HG03342 (cell line): ENCODE data around the gene SEPHS1.
A peak's percentile ranks its signal among the peaks of the same experiment; 100 is the strongest.

Source experiments
- ATAC-seq: cut with Tn5 transposase; IDR thresholded peaks from one replicate; pipeline ENCODE4 v1.9.1; 2021; ENCODE audit warnings: mild to moderate bottlenecking, moderate library complexity; ENCODE audit not compliant: unreplicated experiment

SEPHS1 gene

DNA sequence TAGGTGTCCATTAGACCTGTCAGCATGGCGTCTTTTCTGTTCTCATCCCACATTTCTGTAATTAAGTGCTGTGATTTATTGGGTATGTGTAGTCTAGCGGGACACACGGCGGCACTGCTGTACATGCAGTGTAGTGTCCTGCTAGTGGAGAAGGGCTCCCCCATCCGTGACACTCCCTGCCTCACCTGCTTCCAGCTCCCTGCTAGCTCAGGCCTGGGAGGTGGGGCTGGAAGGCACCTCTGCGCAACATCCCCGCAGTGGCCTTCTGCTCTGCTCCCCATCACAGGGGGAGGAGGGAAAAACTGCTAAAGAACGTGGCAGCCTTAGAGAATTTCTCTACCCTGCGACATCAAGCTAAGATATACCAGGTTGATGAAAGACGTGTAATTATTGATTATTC lies 19.5 kb downstream of the SEPHS1 start:
- ATAC-seq: no peak

DNA sequence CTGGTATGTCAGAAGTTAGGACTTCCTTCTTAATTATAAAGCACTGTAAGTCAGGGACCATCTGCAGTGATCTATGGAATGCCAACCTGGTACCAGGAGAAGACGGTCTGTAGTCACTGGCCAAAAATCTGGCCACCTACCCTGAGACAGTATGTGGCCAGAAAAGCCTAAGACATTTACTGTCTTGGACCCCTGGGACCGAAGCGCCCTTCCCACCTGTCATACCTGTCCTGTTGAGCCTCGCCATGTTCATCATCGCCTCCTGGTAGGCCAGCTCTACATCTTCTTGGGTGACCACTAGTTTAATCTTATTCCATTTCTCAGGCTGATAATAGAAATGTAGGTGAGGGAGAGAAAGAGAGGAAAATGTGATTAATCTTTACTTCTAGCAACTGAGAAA lies 20.0 kb downstream of the SEPHS1 start:
- no peak for ATAC-seq

DNA sequence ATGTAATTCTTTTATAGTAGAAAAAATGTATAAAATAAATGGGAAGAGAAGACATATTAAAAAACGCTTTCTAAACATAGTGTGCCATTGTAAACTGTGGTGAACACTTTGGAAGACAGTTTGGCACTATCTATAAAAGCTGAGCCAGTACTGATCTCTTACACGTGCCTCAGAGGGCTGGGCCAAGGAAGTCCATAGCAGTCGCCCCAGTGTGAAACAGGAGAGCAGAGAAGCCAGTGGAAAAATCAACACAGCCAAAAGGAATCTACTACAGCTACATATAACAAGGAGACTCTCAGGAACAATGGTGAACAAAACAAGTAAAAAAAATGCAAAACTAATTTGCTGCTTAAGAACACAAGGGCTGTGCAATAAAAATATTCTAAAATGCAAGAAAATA lies 20.6 kb downstream of the SEPHS1 start:
- ATAC-seq: no peak

DNA sequence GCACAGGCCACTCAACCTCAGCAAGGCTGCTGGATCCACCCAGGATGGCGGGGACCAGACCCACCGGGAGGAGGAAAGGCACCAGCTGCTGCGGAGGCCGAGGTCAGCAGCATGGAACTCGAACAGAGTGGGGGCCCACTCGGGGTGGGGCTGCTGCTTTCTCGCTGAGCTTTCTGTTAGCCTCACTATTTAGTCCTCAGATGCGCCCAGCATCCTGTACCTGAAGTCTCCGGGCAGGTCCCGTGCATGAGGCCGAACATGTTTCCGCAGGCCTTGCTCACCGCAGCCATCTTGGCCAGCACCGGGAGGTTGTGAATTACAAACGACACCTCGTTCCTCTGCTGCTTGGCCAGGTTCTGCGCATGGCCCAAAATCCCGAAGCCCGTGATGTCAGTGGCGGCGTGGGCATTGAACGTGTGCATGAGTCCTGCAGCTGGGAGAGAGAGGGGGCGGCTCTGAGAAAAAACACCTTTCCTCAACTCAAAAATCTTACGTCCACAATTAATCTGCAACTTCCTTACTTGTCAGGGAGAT lies 25.4 kb downstream of the SEPHS1 start:
- no peak for ATAC-seq

DNA sequence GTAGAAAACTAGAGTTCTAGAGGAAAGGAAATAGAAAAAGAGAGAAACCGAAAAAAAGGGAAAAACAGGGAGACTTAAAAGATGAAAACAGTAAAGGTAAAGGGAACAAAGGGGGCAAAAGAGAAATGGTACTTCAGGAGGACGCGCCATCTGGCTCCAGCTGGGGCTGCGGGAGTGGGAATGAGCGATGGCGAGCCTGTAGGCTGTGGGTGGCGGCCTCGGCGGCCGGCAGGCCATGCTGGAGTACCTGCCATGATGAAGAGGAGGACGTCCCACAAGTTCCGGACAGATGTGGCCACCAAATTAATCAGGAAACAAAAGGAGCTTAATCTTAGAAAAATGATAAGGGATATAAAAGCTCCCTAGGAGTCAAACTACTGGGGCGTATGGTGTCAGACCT lies 26.5 kb downstream of the SEPHS1 start:
- ATAC-seq: no peak

DNA sequence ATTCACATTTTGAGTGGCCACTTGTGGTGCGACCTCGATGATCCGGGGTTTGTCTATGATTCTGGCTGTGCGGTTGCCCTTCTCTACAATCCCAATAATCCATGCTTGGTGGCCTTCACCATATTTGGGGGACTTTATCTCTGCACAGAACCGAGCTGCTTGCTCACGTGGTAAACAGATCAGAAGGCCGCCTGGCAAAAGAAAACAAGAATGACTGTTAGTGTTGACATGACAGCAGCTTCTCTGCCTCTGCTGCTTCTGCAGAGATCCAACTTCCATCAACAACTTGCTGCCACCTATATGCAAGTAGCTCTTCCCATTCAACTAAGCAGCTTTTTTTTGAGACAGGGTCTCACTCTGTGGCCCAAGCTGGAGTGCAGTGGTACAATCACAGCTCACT lies 28.9 kb downstream of the SEPHS1 start:
- ATAC-seq: no peak

DNA sequence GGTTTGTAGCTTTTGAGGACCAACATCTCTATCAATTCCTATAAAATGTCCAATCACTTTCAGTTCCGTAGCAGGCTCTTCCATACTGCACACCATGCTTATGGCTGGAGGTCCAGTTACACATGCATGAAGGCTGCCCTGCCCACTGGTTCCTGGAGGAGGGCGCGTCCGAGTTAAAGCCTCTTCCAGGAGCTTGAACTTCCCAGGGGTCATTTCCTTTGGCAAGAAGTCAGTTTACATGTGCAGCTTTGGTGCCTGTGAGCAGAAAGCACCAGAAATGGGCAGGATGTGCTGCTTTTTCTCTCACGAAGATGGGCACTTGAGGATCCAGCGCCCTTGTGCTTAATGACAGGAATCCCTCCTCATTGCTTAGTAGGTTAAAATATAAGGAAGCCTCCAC lies 30.6 kb downstream of the SEPHS1 start:
- ATAC-seq: no peak

DNA sequence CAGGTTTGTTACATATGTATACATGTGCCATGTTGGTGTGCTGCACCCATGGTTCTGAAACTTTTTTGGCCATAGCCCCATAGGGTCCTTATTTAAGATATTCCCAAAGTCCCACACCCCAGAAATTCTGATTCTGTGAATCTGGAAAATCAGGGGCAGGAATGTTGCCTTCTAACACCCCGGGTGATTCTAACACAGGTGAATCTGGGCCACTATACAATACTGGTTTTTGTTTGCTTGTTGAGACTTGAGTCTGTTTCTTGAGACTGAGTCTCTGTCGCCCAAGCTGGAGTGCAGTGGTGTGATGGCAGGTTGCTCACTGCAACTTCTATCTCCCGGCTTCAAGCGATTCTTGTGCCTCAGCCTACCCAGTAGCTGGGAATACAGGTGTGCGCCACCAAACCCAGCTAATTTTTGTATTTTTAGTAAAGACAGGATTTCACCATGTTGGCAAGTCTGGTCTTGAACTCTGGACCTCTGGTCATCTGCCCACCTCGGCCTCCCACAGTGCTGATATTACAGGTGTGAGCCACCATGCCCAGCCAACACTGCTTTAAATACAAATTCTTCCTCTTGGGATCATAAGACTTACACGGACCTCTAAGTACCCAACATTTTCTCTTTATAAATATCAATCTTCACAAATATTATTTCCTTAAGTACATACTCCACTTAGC lies 31.3 kb downstream of the SEPHS1 start:
- ATAC-seq: no peak

DNA sequence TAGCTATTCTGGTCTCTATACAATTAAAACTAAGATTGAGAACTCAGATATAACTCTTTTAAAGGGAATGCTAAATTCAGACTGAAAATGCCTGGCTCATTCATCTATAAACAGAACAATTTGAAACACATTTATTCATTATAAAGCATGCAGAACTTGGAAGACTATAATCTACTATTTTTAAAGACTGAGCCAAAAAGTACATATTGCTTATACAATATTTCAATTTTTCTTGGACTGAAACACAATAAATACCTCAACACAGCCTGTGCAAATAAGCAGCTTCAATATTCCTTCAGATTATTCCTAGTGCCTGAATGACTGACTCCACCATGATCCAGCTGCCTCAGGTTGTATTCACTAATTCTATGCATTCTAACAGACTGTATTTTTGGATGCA lies 32.7 kb downstream of the SEPHS1 start:
- ATAC-seq: no peak

DNA sequence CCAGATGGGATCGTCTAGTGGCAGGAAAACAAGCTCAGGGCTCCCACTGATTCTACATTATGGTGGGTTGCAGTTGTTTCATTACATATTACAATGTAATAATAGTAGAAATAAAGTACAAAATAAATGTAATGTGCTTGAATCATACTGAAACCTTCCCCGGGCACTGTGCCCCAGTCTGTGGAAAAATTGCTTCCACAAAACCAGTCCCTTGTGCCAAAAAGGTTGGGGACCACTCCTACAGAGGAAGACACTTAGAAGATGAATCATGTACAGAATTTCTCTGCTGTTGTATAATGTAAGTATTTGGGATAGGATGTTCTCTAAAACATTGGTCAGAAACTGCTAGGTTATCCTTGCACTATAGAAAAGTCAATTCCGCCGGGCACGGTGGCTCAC lies 36.9 kb downstream of the SEPHS1 start:
- ATAC-seq: no peak

DNA sequence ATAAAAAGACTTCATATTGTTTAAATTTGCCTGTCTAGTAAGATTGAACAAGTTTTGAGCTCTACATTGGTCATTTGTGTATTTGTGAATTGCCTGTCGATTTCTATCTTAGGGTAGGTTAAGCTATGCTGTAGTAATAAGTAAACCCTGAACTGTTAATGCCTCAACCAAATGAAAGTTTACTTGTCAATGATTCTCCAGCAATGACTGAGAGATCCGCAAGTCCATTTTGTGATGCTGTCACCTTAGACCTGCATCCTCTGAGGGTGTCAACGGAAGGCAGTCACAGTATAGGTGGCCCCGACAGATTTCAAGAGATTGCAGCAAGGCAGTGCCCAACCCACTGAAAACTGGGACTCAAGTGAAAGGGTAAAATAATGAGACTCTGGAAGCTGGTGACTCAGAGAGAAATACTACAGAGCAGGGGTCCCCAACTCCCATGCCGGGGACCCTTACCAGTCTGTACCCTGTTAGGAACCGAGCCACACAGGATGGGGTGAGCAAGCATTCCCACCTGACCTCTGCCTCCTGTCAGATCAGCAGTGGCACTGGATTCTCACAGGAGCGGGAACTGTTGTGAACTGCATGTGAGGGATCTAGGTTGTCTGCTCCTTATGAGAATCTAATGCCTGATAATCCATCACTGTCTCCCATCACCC lies 37.4 kb downstream of the SEPHS1 start:
- ATAC-seq: no peak

DNA sequence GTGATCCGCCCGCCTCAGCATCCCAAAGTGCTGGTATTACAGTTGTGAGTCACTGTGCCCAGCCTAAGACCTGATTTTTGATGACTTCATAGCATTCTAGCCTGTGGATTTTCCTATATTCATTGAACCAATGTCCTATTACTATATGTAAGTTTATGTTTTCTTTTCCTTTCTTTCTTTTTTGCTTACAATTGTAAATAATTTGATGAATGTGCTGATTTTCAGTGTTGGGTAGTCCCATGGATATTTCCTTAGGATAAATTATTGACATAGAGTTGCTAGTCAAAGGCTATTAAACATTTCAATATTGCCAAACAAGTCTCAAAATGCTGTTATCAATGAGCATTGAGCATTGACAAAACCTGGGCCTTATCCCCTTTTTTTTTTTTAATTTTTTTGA lies 38.3 kb downstream of the SEPHS1 start:
- ATAC-seq: no peak

DNA sequence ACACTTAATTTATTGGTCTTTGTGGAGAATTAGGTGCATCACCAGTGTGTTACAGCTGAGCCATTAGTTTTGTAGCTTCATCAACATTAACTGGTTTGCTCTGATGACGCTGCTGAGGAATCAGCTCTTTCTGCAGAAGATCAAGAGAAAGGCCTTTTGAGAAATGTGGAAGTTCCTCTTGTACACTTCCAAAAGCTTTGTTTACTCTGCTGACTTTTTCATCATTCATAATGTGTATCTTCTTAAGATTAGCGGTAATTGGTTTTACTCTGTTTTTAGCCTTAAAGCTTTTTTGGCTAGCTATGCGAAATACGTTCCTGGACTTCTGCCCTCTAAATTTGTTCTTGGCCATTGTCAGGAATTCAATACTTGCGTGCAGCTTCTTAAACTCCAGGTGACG lies 40.0 kb downstream of the SEPHS1 start:
- ATAC-seq: no peak

DNA sequence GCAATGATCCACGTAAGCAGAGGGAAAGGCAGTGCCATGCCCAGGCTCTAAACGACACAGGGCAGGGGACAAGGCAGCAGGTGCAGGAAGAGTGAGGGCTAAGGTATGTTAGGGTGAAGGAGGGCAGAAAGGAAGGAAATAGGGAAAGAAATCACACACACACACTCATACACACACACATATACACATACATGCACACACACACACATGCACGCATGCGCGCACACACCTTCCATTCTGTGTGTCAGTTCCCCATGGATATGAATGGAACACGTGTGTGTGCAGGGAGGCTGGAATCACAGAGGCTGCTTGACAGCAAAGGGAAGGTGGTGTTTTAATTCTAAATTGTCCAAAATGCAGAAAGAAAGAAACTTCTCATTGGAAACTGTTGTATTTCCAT lies 42.0 kb downstream of the SEPHS1 start:
- ATAC-seq: no peak

DNA sequence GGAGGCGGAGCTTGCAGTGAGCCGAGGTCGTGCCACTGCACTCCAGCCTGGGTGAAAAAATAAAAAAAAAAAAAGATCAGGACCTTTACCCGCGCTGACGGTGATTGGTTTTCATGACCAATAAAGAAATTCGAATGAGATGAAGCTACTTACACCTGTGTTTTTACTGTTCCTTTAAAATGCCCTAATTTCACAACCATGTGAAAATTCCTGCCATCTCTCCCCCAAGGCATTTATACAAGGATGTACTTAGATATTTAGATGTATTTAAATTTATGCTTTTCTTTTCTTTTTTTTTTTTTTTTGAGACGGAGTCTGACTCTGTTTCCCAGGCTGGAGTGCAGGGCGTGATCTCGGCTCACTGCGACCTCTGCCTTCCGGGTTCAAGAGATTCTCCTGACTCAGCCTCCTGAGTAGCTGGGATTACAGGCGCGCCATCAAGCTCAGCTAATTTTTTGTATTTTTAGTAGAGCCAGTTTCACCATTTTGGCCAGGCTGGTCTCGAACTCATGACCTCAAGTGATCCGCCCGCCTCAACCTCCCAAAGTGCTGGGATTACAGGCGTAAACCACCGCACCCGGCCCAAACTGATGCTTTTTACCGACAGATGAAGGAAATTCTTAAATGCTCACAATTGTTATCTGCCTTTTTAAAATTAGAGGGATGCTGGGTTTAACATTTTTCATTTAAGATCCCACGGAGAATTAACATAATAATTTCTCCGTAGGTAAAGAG lies 45.1 kb downstream of the SEPHS1 start:
- ATAC-seq: no peak

DNA sequence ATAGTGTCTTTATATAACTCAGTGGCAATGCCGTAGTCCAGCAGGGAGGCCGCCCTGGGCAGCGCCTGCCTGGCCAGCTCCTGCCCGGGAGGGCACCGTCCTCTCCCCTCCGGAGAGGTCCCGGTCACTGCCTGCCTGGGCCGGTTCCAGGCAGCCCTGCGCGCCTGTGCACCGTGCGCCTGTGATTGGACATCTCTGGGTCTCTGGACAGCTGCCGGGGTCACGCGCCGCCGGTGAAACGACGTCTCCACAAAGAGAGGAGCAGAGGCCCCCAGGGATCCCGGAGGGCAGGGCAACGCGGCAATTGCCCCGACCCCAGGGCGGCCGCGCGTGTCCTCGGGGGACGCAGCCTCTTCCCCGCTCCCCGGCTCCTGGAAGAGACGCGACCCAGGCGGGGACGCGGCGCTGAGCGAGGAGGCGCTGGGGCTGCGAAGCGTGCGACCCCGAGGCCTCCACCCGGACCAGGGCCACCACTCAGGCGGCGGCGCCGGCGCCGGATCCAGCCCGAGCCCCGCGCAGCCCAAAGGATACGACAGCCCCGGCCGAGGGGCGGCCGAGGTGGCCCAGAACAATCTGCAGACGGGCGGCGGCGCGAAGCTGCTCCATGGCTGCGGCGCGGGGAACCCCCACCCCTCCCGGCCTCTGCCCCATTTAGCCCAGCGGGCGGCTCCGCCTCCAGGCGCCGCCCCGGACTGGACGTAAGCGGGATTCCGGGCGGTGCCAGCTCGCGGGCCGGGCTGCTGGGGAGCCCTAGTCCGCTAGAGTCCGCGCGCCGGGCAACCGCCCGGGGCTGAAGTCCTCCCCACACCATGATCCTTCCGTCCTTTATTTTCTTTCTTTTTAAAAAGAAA lies 48.4 kb downstream of the SEPHS1 start, which contains the start of gene PHYH:
Gene PHYH, minus strand, starts transcription at position 628 of the 851 bp plus-strand sequence. Its CDS starts 22 bp downstream, at position 606.
- peak; percentile 58 for ATAC-seq

DNA sequence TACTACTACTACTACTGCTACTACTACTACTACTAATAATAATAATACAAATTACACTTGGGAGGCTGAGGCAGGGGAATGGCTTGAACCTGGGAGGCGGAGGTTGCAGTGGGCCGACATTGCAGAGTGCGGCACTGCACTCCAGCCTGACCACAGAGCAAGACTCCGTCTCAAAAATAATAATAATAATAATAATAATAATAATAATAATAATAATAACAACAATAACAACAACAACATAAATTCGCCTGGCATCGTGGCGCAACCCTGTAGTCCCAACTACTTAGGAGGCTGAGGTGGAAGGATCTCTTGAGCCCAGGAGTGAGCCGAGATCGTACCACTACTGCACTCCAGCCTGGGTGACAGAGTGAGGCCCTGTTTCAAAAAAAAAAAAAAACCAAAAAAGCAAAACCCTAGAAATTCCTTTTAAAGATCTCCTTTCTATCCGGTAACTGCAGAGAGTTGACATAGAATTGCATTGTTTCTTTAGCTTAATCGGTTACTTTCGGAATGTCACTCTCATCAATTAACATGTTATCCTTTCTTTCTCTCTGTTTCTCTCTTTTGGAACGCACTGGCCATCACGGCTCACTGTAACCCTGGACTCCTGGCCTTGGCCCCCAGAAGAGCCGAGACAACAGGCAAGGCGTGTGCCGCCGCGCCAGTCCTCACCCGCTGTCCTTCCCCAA lies 49.2 kb downstream of the SEPHS1 start:
- no peak for ATAC-seq

DNA sequence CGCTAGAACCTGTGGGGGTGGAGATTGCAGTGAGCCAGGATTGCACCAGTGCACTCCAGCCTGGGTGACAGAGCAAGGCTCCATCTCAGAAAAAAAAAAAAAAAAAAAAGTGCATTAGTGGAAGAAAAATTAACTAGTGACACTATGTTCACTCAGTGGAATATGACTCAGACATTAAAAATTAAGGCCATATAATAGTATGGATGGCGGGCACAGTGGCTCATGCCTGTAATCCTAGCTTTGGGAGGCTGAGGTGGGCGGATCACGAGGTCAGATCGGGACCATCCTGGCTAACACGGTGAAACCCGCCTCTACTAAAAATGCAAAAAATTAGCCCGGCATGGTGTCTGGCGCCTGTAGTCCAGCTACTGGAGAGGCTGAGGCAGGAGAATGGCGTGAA lies 51.6 kb downstream of the SEPHS1 start:
- ATAC-seq: no peak

DNA sequence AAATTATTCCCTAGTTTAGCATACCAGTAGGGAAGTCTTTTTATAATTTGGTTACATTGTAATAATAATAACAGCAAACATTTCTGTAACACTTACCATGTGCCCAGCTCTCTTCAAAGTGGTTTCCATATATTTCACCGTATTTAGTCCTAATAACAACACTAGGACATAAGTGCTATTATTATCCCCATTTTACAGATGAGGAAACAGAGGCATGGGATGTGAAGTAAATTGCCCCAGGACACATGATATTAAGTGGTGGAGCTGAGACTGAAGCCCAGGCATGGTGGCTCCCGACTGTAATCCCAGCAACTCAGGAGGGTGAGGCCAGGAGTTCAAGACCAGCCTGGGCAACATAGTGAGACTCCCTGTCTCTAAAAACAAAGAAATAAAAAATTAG lies 53.3 kb downstream of the SEPHS1 start:
- no peak for ATAC-seq
